GM06990 (cell line): ENCODE data around the gene ERFE.

ENCODE experiments used
- DNase-seq: peaks from one replicate; pipeline ENCODE4 v3.0.0-alpha.2; 2011; ENCODE audit not compliant: insufficient read length; ENCODE audit errors: extremely low read depth
- H3K27me3 ChIP-seq: replicated peaks from 2 replicates; pipeline ENCODE4 v1.6.0; 2011; ENCODE audit warnings: low read length; ENCODE audit not compliant: control insufficient read depth, insufficient read depth
- H3K36me3 ChIP-seq: 2 replicates; pipeline ENCODE4 v1.5.1; 2011; ENCODE audit warnings: low read length; ENCODE audit not compliant: control insufficient read depth, insufficient read depth
- H3K4me3 ChIP-seq: replicated peaks from 2 replicates; pipeline ENCODE4 v1.5.1; 2011; ENCODE audit warnings: low read depth, mild to moderate bottlenecking, control low read depth, low read length
- TF ChIP-seq, protein P1 (sequence below): IDR thresholded peaks from 2 replicates; pipeline ENCODE4 v1.5.1; 2011; ENCODE audit warnings: low read length, control low read depth, mild to moderate bottlenecking, inconsistent platforms; ENCODE audit not compliant: insufficient read depth, poor library complexity, severe bottlenecking

Gene ERFE

DNA sequence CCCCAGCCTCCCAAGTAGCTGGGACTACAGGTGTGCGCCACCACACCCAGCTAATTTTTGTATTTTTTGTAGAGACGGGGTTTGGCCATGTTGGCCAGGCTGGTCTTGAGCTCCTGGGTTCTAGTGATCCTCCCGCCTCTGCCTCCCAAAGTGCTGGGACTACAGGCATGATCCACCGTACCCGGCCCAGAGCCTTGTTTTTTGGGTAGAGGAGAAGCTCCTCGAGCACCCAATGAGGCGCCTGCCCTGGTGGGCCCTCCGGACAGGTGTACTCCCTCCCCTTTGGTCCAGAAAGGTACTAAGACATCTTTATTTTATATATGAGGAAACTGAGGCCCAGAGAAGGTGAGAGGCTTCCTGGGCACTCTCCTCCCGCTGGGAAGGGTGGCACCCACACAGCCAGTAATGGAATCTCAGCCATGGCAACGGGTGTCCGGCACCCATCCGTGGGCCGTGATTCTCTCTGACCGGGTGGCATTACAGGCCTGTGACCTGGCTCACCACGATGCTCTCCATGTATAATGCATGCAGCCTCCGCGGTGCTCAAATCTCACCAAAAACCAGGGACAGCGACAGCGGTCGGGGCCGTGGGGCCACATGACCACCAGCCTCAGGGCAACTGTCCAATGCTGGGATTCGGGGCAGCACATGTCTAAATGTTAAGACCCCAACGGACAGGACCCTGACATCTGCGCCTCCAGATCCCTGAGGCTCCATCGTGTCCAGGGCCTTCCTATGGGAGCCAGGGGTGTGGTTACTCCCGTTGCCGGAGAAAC lies 37.1 kb upstream of the ERFE start:
- DNase-seq: no peak
- H3K27me3 ChIP-seq: no peaks in the 10 kb centered on the region
- TF ChIP-seq, protein P1, sequence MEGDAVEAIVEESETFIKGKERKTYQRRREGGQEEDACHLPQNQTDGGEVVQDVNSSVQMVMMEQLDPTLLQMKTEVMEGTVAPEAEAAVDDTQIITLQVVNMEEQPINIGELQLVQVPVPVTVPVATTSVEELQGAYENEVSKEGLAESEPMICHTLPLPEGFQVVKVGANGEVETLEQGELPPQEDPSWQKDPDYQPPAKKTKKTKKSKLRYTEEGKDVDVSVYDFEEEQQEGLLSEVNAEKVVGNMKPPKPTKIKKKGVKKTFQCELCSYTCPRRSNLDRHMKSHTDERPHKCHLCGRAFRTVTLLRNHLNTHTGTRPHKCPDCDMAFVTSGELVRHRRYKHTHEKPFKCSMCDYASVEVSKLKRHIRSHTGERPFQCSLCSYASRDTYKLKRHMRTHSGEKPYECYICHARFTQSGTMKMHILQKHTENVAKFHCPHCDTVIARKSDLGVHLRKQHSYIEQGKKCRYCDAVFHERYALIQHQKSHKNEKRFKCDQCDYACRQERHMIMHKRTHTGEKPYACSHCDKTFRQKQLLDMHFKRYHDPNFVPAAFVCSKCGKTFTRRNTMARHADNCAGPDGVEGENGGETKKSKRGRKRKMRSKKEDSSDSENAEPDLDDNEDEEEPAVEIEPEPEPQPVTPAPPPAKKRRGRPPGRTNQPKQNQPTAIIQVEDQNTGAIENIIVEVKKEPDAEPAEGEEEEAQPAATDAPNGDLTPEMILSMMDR: no peak
- no peak overlapping the region for H3K4me3 ChIP-seq
- H3K36me3 ChIP-seq: no peaks in the 10 kb centered on the region

DNA sequence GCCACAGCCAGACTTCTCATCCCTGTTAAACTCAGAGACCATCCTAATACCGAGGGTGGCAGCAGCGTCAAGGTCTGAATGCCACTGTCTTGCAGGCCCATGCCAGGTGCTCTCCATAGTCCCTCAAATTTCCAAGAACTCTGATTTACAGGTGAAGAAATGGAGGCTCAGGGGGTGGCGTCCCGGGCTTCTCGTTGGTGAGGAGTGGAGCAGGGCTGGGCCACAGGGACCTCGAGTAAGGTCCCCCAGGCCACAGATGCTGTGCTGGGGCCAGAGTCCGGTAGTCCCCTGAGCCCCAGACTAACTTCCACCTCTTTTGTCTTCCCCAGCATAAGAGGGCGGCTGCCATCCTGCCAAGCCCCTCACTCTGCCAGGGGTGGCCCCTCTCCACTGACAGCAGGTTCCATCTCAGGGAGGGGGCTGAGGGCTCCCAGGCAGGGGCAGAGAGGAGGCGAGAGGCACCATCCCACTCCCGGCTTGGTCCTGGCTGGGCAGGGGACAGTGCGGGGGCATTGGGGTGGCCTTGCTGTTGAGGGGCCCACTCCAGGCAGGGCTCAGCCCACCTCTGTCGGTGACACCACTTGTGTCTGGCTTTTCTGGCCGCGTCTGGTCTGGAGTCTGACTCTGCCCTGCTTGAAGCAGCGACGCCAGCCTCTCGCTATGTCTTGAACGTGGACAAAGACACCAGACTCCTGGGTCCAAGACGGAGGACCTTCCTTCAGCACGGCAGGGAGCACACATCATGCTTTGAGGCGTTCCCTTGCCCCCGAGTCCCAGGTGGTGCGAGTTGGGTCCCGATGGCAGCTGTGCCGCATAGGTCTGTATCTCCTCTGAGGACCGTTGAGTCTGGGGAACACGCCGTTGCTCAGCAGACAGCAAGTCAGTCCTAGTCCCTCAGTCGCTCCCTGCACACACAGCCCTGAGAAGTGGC lies 36.2 kb upstream of the ERFE start:
- TF ChIP-seq, protein P1: no peak
- no peak for DNase-seq

GRCh38 chr2:238123218-238123971 lies 35.4 kb upstream of the ERFE start:
- no peak overlapping the region for H3K4me3 ChIP-seq
- TF ChIP-seq, protein P1: no peak
- H3K36me3 ChIP-seq: no peaks in the 10 kb centered on the region
- no peak for DNase-seq
- no peaks in the 10 kb centered on the region for H3K27me3 ChIP-seq

More for the DNA sequence above, 36.2 kb upstream of the ERFE start:
- no peaks in the 10 kb centered on the region for H3K36me3 ChIP-seq
- H3K27me3 ChIP-seq: no peaks in the 10 kb centered on the region
- H3K4me3 ChIP-seq: no peak overlapping the region

DNA sequence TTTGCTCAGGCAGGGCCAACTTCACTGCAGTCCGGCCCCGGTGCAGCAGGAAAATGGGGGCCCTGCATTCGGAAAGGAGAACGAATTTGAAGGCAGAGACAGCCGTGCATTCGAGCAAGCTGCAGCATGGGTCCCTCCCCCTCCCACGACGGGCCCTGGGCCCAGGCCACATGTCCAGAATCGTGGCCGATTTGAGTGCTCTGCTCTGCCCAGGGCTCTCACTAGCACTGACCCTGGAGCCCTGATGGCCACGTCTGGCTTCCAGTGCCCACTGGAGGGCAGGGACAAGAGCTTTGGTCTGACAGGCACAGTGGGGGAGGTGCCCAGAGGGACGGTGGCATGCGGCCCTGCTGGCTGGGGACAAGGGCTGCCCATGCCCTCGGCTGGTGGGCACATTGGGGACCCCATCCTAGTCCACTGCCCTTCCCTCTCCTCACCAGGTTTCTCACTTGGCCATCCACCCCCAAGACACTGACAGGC lies 34.7 kb upstream of the ERFE start:
- Histone ChIP-seq H3K36me3 (no peaks in the 10 kb centered on the region; the same call in 1 of the 2 replicates), H3K4me3 (no peak overlapping the region), H3K27me3 (no peaks in the 10 kb centered on the region)
- DNase-seq: no peak
- TF ChIP-seq, protein P1: no peak

DNA sequence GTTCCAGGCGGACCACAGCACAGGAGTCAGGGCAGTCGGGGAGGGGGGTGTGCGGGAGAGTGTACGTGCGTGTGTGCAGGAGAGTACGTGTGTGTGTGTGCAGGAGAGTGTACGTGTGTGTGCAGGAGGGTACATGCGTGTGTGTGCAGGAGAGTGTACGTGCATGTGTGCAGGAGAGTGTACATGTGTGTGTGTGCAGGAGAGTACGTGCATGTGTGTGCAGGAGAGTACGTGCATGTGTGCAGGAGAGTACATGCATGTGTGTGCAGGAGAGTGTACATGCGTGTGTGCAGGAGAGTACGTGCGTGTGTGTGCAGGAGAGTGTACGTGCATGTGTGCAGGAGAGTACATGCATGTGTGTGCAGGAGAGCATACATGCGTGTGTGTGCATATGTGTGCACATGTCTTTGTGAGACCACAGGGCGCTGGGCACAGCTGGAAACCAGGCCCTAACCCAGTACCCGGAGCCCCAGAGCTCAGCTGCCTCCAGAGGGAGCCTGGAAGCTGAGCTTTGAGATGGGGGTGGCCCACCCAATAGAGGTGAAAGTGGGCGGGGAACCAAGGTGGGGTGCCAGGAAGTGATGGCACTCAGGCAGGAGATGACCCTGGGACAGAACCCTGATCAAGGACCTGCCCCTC lies 34.2 kb upstream of the ERFE start:
- TF ChIP-seq, protein P1: no peak
- no peak overlapping the region for H3K4me3 ChIP-seq
- no peak for DNase-seq

More for the DNA sequence above, 34.2 kb upstream of the ERFE start:
- no peaks in the 10 kb centered on the region for H3K27me3 ChIP-seq
- no peaks in the 10 kb centered on the region; the same call in 1 of the 2 replicates for H3K36me3 ChIP-seq
